HTR-8/SVneo (cell line): ENCODE results near the gene LAMA4.

Source experiments
- DNase-seq: peaks from one replicate; pipeline ENCODE4 v3.0.0; 2011; ENCODE audit warnings: low spot score, mixed read lengths; ENCODE audit not compliant: insufficient read length
- FAIRE-seq: peaks from 2 replicates; lab custom pipeline; 2011; peaks lifted over from hg19 to GRCh38; lab: Jason Lieb, UNC

The LAMA4 gene

DNA sequence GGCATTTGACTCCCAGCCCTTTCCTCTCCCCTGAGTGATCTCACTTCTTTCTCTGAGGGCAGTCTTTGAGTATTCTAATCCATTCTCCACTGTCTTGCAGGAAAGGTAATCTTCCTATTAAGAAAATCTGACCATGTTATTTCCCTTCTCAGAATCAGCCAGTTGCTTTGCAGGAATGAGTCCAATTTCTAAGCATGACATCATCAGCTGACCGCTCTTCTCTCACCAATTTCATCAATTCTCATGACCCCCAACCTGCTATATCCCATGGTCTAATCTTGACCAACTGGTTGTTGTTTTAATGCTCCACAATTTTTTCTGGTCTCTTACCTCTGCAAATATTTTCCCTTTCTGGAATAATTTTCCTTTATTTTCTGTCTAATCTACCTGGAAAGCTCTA is 93.6 kb downstream of the LAMA4 start:
- FAIRE-seq (no peak), DNase-seq (no peak)

- no peak for FAIRE-seq
- DNase-seq: no peak
These were observed 97.7 kb downstream of the LAMA4 start for GRCh38 chr6:112156668-112157067.

DNA sequence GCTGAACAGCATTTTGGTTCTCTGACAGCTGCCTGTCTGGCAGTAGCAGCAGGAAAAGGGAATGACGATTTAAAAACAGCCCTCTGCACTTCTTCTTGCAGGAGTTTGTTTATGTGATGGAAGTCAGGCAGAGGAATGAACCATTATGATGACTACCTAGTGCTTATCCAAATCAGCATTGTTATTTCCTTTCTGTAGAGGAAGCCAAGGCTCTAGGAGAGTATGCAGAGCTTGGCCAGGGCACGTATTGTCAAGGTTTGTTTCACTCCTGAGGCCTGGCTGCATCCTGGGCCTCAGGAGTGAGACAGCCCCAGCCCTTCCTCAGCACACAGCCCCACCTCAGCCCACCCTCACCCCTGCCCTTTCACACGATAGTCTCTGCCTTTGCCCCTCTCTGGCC is 98.5 kb downstream of the LAMA4 start:
- DNase-seq: no peak
- no peak for FAIRE-seq

DNA sequence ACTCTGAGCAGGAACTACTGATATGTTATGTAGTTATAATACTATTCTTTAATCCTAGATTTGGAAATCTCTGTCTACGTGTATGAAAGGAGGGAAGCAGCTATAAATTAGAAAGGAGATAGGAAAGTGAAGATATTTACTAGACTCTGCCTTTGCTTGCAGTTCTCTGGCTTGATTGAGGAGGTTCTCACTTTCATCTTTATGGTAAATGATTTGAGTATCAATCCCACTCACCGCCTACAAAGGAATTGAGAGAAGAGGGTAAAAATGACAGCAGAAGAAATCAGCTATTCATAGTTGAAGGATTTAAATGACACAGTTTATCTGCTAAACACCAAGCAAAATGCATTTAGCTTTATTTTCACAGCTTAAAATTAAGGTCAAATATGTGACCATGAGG is 99.7 kb downstream of the LAMA4 start:
- FAIRE-seq (no peak), DNase-seq (no peak)

GRCh38 chr6:112153926-112154607 is 100.3 kb downstream of the LAMA4 start:
- no peak for FAIRE-seq
- peak; percentile 48 for DNase-seq

DNA sequence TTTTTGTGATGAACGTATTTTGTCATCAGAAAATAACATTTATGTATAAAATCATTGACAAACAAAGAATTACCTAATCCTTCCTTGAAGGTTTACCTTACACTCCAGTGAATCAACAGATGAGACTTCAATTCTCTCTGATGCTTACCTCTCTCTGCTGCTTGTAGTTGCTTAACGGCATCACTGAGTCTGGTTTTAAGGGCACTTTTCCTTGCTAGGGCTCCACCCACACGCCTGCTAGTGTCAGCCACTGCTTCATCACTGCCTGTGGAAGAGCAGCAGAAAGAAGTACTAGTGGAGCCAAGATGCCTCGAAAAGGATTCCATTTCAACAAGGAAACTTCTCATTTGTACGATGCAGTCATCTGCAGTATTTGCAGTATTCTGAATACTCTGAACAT is 104.0 kb downstream of the LAMA4 start:
- DNase-seq: no peak
- FAIRE-seq: no peak

GRCh38 chr6:112149719-112150263 is 104.6 kb downstream of the LAMA4 start:
- no peak for DNase-seq
- no peak for FAIRE-seq

GRCh38 chr6:112149236-112149635 is 105.1 kb downstream of the LAMA4 start:
- FAIRE-seq (no peak), DNase-seq (no peak)

- no peak for FAIRE-seq
- no peak for DNase-seq
These were observed 106.3 kb downstream of the LAMA4 start for GRCh38 chr6:112148103-112148502.

GRCh38 chr6:112145080-112145573 is 109.2 kb downstream of the LAMA4 start:
- FAIRE-seq (no peak), DNase-seq (no peak)

DNA sequence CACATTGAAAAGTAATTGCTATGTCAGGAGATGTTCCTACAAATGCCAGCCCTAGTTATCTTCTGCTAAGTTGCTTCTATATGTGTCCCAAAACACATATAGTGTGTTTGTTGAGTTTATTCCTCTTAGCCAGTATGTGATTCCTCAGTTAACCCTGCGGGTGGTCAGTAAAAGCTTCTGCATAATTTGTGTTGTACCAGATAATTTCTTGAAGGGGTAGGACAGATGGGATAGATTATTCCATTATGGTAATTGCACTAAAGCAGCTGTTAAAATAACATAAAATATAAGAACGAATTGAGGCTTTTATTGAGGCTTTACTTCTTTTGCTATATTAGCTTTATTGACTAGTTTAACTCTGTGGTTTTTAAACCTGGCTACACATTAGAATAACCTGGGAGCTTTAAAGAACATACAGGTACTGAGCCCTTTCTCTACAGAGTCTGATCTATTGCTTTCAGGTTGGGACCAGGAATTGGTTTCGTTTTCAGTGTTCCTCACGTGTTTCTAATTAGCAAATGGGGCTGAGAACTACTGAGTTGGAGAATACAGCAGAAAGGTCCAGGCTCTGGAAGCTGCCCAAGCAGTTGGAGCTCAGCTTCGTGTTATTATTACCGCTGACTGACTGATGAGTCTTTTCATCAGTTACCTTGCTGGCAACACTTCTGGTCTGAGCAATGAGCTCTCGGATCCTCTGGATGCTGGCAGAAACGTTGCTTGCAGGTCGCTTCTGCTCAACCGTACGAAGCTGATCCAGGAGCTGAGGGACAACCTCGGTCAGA is 110.0 kb downstream of the LAMA4 start:
- no peak for DNase-seq
- FAIRE-seq: no peak

DNA sequence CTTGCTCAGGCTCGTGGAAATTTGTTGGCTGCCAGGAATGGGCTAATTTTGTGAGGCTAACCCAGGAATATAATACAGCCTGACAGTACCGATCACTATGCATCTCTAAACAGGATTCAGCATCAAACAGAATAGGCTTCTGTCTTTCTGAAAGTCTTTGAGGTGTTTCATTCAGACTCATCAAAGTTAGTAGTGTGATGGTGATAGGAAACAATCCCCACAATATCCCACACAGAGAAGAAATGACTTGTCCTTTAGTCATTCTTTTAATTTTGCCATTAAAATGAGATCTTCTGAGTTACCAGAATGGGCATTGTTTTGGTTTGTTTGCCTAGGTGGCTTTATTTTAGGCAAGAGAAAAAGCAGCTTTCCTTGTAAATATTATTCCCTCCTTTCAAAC is 112.7 kb downstream of the LAMA4 start:
- DNase-seq: no peak
- FAIRE-seq: no peak

- FAIRE-seq: no peak
- no peak for DNase-seq
These were observed 115.3 kb downstream of the LAMA4 start for GRCh38 chr6:112139052-112139451.

GRCh38 chr6:112130878-112131277 is 123.5 kb downstream of the LAMA4 start:
- FAIRE-seq (peak; percentile 20), DNase-seq (no peak)

DNA sequence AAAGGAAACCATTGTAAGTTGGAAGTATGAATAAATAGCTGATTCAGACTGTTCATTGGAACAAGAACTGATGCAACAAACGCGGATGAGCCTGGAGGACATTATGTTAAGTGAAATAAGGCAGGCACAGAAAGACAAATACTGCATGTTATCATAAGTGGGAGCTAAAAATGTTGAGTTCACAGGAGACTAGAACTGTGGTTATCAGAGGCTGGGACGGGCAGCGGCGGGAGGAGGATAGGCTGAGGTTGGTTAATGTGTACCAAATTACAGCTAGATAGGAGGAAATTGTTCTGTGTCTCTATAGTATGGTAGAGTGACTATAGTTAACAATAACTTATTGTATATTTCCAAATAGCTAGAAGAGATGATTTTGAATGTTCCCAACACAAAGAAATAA is 126.2 kb downstream of the LAMA4 start:
- DNase-seq (no peak), FAIRE-seq (no peak)

- no peak for DNase-seq
- FAIRE-seq: no peak
These were observed 130.4 kb downstream of the LAMA4 start for GRCh38 chr6:112123982-112124381.

GRCh38 chr6:112122756-112123155 is 131.6 kb downstream of the LAMA4 start:
- no peak for DNase-seq
- no peak for FAIRE-seq

- DNase-seq (no peak), FAIRE-seq (no peak)
These were observed 136.3 kb downstream of the LAMA4 start for GRCh38 chr6:112118034-112118433.

DNA sequence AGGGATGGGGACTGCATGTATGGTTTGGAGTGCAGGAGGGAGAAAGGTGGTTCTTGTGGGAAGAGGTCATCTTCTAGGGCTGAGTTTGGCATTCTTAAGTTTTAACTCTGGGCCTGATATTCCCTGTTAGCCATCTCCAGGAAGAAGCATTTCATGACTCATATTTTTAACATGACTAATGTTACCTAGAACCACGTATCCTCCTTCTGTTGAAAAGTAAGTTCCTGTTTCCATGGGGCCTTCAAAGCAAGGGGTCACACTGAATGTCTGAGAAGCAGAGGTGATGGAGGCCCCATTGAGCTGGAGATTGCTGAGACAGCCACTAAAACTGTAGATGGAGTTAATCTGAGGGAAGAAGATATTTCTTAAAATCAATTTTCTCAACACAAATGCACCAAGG is 136.8 kb downstream of the LAMA4 start:
- peak; percentile 22 for DNase-seq
- no peak for FAIRE-seq

DNA sequence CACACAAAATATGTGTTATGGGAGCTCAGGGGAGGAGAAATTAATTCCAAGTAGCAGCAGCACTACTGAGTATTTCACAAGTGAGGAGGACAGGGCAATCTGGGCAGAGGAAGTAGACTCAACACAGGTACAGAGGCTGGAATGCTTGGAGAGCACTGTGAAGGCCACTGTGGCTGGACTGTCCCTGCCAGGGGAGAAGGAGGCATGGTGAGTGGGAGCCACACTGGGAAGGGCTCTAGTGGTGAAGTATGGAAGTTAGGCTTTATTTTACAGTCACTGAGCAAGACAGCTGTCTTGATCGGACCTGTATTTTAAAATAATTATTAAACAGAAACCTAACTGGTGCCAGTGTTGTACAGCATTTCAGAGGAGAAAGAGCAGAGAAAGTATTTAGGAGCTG is 138.1 kb downstream of the LAMA4 start:
- FAIRE-seq (no peak), DNase-seq (no peak)

- no peak for FAIRE-seq
- DNase-seq: no peak
These were observed 139.7 kb downstream of the LAMA4 start for GRCh38 chr6:112114577-112115223.
